ENCODE results near the gene SPDYE4. TPM values are rescaled to one million over a fixed set of nuclear protein-coding genes. Genes with fewer than 3 reads are reported as not detected.
A peak's percentile ranks its signal among the peaks of the same experiment; 100 is the strongest.

The SPDYE4 gene
- total and polyA plus RNA-seq, 2 donors (not counting 1 experiment from before 2014, with no cell fraction given): not detected

GRCh38 chr17:8747742-8748141 lies 10.6 kb downstream of the SPDYE4 start:
- no peaks in the 10 kb centered on the region for H4K20me1 ChIP-seq (ENCODE audit: control insufficient read depth, extremely low read depth, insufficient read depth, low read length)
- no peak for TF ChIP-seq EZH2 (IDR thresholded peaks at IDR 0.05; ENCODE audit: low read length, missing control alignments)
- no peak for TF ChIP-seq CTCF (conservative IDR thresholded peaks at IDR 0.05 in 1 of 2, IDR thresholded peaks at IDR 0.05 in 1 of 2; ENCODE audit: low read depth in 1 of 2, low read length in 2 of 2)
- H3K27ac ChIP-seq (ENCODE audit: insufficient read depth, low read length): no peak overlapping the region
- H2AFZ ChIP-seq (ENCODE audit: low read length): no peak overlapping the region
- DNase-seq (ENCODE audit: low read depth in 2 of 2): no peak
- no peaks in the 10 kb centered on the region for H3K36me3 ChIP-seq (ENCODE audit: control insufficient read depth, insufficient read depth, low read length)
- peaks cover 4% of the 10 kb centered on the region for H3K4me1 ChIP-seq (ENCODE audit: control insufficient read depth, extremely low read depth, insufficient read depth, low read length)
- no peak overlapping the region for H3K4me2 ChIP-seq (ENCODE audit: extremely low read depth, insufficient read depth, low read length)
- H3K9ac ChIP-seq (ENCODE audit: insufficient read depth, low read length): no peak overlapping the region
- no peaks in the 10 kb centered on the region for H3K79me2 ChIP-seq (ENCODE audit: control insufficient read depth, insufficient read depth, low read length)
- peaks cover 3% of the 10 kb centered on the region for H3K27me3 ChIP-seq (ENCODE audit: control insufficient read depth, insufficient read depth, low read length)
- no peak overlapping the region for H3K4me3 ChIP-seq (replicated peaks in 1 of 4; ENCODE audit: control extremely low read depth in 1 of 4, insufficient read depth in 1 of 4, low read depth in 3 of 4, low read length in 4 of 4)
- no peaks in the 10 kb centered on the region for H3K9me3 ChIP-seq (ENCODE audit: control insufficient read depth, insufficient read depth, low read depth, low read length)

- Histone ChIP-seq H3K36me3 (ENCODE audit: control insufficient read depth, insufficient read depth, low read length) (no peaks in the 10 kb centered on the region), H3K27ac (ENCODE audit: insufficient read depth, low read length) (no peak overlapping the region), H2AFZ (ENCODE audit: low read length) (peak overlapping the region; percentile 91), H3K9me3 (ENCODE audit: control insufficient read depth, insufficient read depth, low read depth, low read length) (no peaks in the 10 kb centered on the region), H4K20me1 (ENCODE audit: control insufficient read depth, extremely low read depth, insufficient read depth, low read length) (no peaks in the 10 kb centered on the region), H3K4me3 (replicated peaks in 1 of 4; ENCODE audit: control extremely low read depth in 1 of 4, insufficient read depth in 1 of 4, low read depth in 3 of 4, low read length in 4 of 4) (peak overlapping the region; percentile 50 to 63 (median 59)), H3K27me3 (ENCODE audit: control insufficient read depth, insufficient read depth, low read length) (peaks cover 3% of the 10 kb centered on the region), H3K79me2 (ENCODE audit: control insufficient read depth, insufficient read depth, low read length) (no peaks in the 10 kb centered on the region), H3K9ac (ENCODE audit: insufficient read depth, low read length) (no peak overlapping the region), H3K4me1 (ENCODE audit: control insufficient read depth, extremely low read depth, insufficient read depth, low read length) (peaks cover 4% of the 10 kb centered on the region), H3K4me2 (ENCODE audit: extremely low read depth, insufficient read depth, low read length) (peak overlapping the region; percentile 95)
- peak in 1 of 2 donors; percentile 45 for DNase-seq (ENCODE audit: low read depth in 2 of 2)
- TF ChIP-seq EZH2 (IDR thresholded peaks at IDR 0.05; ENCODE audit: low read length, missing control alignments): no peak
Observed at GRCh38 chr17:8746501-8747236, 11.7 kb downstream of the SPDYE4 start.

GRCh38 chr17:8745586-8746500 lies 12.5 kb downstream of the SPDYE4 start:
- H3K27me3 ChIP-seq (ENCODE audit: control insufficient read depth, insufficient read depth, low read length): peaks cover 3% of the 10 kb centered on the region
- no peak overlapping the region for H3K27ac ChIP-seq (ENCODE audit: insufficient read depth, low read length)
- H3K36me3 ChIP-seq (ENCODE audit: control insufficient read depth, insufficient read depth, low read length): no peaks in the 10 kb centered on the region
- peak; percentile 38 to 45 for DNase-seq (ENCODE audit: low read depth in 2 of 2)
- no peaks in the 10 kb centered on the region for H4K20me1 ChIP-seq (ENCODE audit: control insufficient read depth, extremely low read depth, insufficient read depth, low read length)
- peaks cover 4% of the 10 kb centered on the region for H3K4me1 ChIP-seq (ENCODE audit: control insufficient read depth, extremely low read depth, insufficient read depth, low read length)
- peak overlapping the region; percentile 91 for H2AFZ ChIP-seq (ENCODE audit: low read length)
- TF ChIP-seq CTCF (conservative IDR thresholded peaks at IDR 0.05 in 1 of 2, IDR thresholded peaks at IDR 0.05 in 1 of 2; ENCODE audit: low read depth in 1 of 2, low read length in 2 of 2): peak; percentile 37 to 61
- TF ChIP-seq EZH2 (IDR thresholded peaks at IDR 0.05; ENCODE audit: low read length, missing control alignments): no peak
- H3K4me2 ChIP-seq (ENCODE audit: extremely low read depth, insufficient read depth, low read length): peak overlapping the region; percentile 95
- H3K9me3 ChIP-seq (ENCODE audit: control insufficient read depth, insufficient read depth, low read depth, low read length): no peaks in the 10 kb centered on the region
- peak overlapping the region; percentile 56 to 63 (median 61) for H3K4me3 ChIP-seq (replicated peaks in 1 of 4; ENCODE audit: control extremely low read depth in 1 of 4, insufficient read depth in 1 of 4, low read depth in 3 of 4, low read length in 4 of 4)
- no peaks in the 10 kb centered on the region for H3K79me2 ChIP-seq (ENCODE audit: control insufficient read depth, insufficient read depth, low read length)
- H3K9ac ChIP-seq (ENCODE audit: insufficient read depth, low read length): peak overlapping the region; percentile 46
